Activated naive CD4-positive, alpha-beta T cell treated with anti-CD3 and anti-CD28 coated beads, Interleukin-2, amount 50 U/mL, for 24 hours (primary cell): ENCODE measurements around the gene PLA2G12A.
"Not testable (repeated sequence)": the region's sequence is repeated elsewhere in the genome, so short reads cannot be mapped to it uniquely, and the experiment has no call there.

ENCODE experiments used
- H3K27ac Mint-ChIP-seq: one replicate; pipeline ENCODE4 v1.8.0; 2021; ENCODE audit warnings: mild to moderate bottlenecking, mixed read lengths
- H3K27me3 Mint-ChIP-seq: one replicate; pipeline ENCODE4 v1.8.0; 2021; ENCODE audit warnings: mixed read lengths
- H3K36me3 Mint-ChIP-seq: one replicate; pipeline ENCODE4 v1.8.0; 2021; ENCODE audit warnings: mixed read lengths
- H3K4me1 Mint-ChIP-seq: one replicate; pipeline ENCODE4 v1.8.0; 2021; ENCODE audit warnings: mixed read lengths
- H3K4me3 Mint-ChIP-seq: one replicate; pipeline ENCODE4 v1.8.0; 2021; ENCODE audit warnings: mild to moderate bottlenecking, mixed read lengths
- H3K9me3 Mint-ChIP-seq: one replicate; pipeline ENCODE4 v1.8.0; 2021; ENCODE audit warnings: mixed read lengths

The PLA2G12A gene

DNA sequence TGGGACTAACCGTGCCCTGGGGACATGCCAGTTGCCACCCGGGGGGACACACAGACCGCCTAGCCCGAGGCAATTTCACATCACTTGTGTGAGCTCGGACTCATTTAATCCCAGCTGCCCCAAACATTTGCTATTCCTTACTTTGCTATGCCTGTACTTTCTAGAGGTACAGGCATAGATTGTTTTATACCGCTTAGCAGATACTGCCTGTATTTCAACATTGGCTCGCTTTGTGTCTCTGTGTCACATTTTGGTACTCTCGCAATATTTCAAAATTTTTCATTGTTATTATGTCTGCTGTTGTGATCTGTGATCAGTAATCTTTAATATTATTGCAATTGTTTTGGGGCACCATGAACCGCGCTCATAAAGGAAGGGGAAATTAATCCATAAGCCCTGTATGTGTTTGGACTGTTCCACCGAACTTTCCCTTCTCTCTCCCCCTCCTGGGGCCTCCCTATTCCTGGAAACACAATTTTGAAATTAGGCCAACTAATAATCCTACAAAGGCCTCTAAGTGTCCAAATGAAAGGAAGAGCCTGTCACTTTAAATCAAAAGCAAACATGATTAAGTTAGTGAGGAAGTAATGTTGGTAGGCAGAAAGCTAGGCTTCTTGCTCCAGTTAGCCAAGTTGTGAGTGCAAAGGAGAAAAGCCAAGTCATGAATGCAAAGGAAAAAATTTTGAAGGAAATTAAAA is 26.1 kb downstream of the PLA2G12A start:
- Mint-ChIP-seq H3K9me3 (no peaks in the 10 kb centered on the region), H3K4me1 (peaks cover 38% of the 10 kb centered on the region), H3K27ac (peak overlapping the region; percentile 84)

DNA sequence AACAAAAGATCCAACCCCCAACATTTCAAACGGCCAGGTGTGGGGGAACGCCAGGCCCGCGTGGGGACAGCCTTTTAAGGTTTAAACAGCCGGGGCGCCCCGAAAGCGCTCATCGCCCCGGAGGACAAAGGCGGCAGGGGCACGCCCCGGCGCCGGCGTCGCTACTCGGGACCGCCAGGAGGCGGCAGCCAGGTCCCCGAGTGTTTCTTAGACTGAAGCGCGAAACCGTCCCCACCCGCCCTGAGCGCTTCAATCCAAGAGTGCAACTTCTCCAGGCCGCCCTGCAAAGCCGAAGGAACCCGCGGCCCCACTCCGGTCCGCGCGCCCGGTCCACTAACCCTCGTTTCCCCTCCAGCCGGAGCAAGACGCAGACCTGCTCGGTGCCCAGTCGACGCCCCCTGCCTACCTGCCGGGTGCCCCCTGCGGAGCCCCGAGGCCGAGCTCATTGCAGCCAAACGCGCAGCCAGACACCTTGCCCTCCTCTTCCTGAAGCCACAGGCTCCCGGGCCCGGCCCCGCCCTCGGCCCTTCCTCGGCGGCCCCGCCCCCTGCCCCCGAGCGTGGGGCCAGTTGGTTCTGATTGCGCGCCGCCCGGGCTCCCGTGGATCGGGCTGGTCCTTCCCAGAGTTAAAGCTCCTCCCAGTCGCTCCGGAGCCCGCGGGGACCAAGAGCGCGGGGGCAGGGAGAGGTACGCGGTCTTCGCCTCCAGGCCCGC is 26.8 kb downstream of the PLA2G12A start, which contains the start of gene CASP6:
CASP6 (minus strand) TSS at position 496 of the 714 bp plus-strand sequence; CDS start at position 446, 50 bp downstream.
- no peaks in the 10 kb centered on the region for H3K27me3 Mint-ChIP-seq
- peaks cover 44% of the 10 kb centered on the region for H3K4me1 Mint-ChIP-seq
- peak within 1 kb of the TSS; percentile 95 for H3K4me3 Mint-ChIP-seq
- H3K36me3 Mint-ChIP-seq, result peaks cover 2% of the 10 kb centered on the region
- H3K27ac Mint-ChIP-seq, result peak within 1 kb of the TSS; percentile 90
- no peaks in the 10 kb centered on the region for H3K9me3 Mint-ChIP-seq

More for the DNA sequence above, 26.1 kb downstream of the PLA2G12A start:
- Mint-ChIP-seq H3K27me3 (no peaks in the 10 kb centered on the region), H3K4me3 (peak overlapping the region; percentile 95), H3K36me3 (peaks cover 2% of the 10 kb centered on the region)

DNA sequence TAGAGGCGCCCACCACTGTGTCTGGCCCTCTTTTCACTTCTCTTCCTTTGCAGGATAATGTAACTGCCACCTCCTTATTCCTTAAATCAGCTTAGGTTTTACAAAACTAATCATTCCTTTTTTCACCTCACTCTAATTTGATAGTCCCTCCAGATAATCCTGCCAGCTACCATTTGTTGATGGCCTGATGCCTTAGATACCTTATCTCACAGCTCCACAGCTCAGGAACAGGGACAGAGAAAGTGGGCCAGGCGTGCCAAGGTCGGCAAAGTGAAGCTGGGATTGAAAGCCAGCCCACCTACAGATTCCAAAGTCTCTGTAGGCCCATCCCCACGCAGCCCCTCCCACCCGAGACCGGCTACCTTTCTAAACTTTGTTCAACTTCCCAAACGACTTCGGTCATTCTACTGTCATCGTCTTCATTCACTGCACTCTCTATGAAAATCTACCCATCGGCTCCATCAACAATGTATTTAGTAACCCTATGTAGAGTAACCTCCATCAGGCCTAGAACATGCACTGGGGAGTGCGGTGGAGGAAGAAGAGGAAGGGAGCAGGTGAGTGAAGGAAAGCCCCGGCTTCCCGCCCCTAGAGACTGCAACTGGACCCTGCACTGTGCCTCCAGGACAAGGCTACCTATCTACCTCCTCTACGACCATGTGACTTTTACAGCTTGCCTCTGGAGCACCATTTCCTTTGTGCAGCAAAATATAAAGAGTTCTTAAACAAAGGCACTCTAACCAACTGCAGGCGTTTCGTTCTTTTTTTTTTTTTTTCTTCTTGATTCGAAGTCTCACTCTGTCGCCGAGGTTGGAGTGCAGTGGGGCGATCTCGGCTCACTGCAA is 28.1 kb downstream of the PLA2G12A start:
- Mint-ChIP-seq H3K4me1 (peaks cover 52% of the 10 kb centered on the region), H3K9me3 (no peaks in the 10 kb centered on the region), H3K27ac (peak overlapping the region; percentile 90), H3K4me3 (peak overlapping the region; percentile 95), H3K36me3 (peaks cover 10% of the 10 kb centered on the region), H3K27me3 (no peaks in the 10 kb centered on the region)

DNA sequence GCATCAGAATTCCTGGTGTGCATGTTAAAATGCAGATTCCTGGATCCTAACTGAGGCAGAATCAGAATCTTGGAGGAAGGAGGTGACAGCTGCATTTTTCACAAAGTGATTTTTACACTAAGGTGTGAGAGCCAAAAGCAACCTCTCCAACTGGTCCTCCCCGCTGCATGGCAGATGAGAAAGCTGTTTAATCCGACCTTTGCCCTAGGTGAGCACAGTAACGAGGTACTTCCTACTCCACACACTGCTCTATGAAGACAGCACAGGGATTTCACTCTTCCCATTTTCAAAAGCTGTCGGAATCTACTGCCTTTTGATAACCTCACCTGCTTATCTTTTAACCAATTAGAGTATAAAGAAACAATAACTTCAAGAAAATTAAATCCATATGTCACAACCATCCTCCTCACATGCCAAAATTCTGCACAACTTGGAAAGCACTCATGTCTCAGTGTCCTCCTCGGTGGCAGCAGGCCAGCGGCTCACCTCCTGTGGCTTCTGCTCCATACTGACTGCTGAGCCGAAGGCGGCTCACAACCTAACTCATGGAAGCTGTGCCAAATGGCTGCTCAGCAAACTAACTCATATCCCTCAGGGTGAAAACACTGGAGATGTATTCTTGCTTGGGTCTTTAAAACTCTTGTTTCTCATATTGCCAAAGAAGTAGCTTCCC is 30.2 kb downstream of the PLA2G12A start:
- peak overlapping the region; percentile 73 for H3K27ac Mint-ChIP-seq
- no peak overlapping the region for H3K4me3 Mint-ChIP-seq
- no peaks in the 10 kb centered on the region for H3K27me3 Mint-ChIP-seq
- H3K36me3 Mint-ChIP-seq, result peaks cover 15% of the 10 kb centered on the region
- peaks cover 56% of the 10 kb centered on the region for H3K4me1 Mint-ChIP-seq
- H3K9me3 Mint-ChIP-seq, result no peaks in the 10 kb centered on the region

DNA sequence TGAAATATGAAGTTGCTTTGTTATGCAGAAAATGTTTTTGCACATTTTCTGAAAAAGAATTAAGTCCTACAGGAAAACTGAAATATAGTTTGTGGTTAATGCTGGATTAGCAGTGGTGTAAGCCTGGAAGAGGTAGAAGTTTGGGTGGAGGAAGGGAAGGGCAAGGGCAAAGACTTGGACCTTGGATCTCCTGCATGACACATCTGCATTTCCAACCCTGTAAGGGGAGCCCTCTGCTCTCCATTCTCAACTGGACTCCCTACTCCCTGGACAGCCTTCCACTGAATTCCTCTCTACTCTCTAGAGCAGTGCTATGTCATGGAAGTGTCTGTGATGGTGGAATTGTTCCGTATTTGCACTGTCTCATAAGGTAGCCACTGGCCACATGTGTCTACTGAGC is 31.2 kb downstream of the PLA2G12A start:
- Mint-ChIP-seq H3K4me1 (peaks cover 52% of the 10 kb centered on the region), H3K27ac (peak overlapping the region; percentile 60), H3K9me3 (no peaks in the 10 kb centered on the region), H3K27me3 (no peaks in the 10 kb centered on the region), H3K36me3 (peaks cover 20% of the 10 kb centered on the region), H3K4me3 (no peak overlapping the region)

DNA sequence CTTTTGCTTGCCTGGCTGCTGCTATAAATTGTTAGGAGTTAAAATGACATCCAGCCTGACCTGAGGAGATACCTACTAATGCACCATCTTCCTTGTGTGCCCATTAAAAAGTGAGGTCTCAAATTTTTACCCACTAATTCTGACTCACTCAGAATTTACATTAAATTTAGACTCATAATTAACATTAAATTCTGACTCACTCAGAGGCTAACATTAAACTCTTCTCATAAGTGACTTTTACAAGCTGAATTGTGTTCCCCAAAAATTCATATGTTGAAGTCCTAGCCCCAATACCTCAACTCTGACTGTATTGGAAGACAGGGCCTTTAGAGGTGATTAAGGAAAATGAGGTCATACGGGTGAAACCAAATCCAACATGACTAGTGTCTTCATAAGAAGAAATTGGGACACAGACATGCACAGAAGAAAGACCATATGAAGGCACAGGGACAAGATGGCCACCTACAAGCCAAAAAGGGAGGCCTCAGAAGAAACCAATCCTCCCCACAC is 38.4 kb downstream of the PLA2G12A start:
- Mint-ChIP-seq H3K27me3 (no peaks in the 10 kb centered on the region), H3K9me3 (no peaks in the 10 kb centered on the region), H3K4me1 (peaks cover 49% of the 10 kb centered on the region), H3K4me3 (peak overlapping the region; percentile 19), H3K36me3 (peaks cover 31% of the 10 kb centered on the region), H3K27ac (peak overlapping the region; percentile 95)

DNA sequence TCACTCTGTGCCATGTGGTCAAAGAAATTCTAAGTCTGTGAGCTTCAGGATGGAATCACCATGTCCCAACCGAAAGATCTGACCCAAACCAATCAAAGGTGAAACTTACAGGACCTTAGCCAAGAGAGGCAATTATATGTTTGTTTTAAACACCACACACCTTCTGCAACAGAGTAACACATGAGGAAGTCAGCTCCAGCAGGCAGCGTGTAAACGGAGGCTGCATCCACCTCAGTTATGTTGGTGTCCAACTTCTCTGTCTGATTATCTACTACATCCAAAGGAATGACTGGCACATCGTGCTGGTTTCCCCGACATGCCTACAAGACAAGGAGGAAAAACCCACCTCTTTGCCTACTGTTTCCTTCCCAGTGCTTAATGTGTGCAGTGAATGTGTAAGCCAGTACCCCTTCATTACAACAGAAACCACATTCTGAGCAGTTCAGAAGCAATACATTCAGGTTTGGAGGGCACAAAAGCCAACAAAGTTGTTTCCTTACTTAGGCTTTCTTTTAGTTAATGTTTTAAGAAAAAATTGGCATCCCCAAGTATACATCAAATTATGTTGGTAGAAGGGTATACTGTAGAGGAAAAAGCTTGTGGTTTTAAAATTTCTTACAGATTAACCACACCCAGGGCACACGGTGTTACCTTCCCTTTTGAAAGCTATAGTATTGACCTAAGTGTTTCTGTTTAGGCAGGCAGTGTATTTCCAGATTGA is 39.0 kb downstream of the PLA2G12A start:
- peak overlapping the region; percentile 49 for H3K4me3 Mint-ChIP-seq

DNA sequence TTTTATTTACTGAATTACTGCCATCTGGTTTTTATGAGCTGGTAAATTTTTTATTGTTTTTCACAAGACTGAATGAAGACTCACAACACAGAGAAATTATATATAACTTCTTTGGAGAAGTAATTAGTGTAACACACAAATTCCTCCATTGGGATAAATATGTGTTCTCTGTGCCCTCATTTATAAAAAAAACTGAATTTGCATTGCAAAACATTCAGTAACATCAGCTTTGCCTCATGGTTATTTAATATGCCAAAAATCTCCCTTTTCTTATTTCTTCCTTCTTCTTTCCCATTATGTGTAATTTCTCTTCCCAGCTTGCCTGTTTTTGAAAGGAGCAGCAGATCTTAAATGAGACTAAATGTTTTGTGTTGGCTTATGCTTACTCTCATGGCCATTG is 45.1 kb downstream of the PLA2G12A start:
- peak overlapping the region; percentile 86 for H3K27ac Mint-ChIP-seq
- H3K9me3 Mint-ChIP-seq, result no peaks in the 10 kb centered on the region
- H3K36me3 Mint-ChIP-seq, result peaks cover 19% of the 10 kb centered on the region
- H3K4me1 Mint-ChIP-seq, result peaks cover 35% of the 10 kb centered on the region
- no peaks in the 10 kb centered on the region for H3K27me3 Mint-ChIP-seq
- no peak overlapping the region for H3K4me3 Mint-ChIP-seq

More for the DNA sequence above, 39.0 kb downstream of the PLA2G12A start:
- peaks cover 46% of the 10 kb centered on the region for H3K4me1 Mint-ChIP-seq
- H3K27me3 Mint-ChIP-seq, result no peaks in the 10 kb centered on the region
- peaks cover 30% of the 10 kb centered on the region for H3K36me3 Mint-ChIP-seq
- H3K27ac Mint-ChIP-seq, result peak overlapping the region; percentile 95
- no peaks in the 10 kb centered on the region for H3K9me3 Mint-ChIP-seq

DNA sequence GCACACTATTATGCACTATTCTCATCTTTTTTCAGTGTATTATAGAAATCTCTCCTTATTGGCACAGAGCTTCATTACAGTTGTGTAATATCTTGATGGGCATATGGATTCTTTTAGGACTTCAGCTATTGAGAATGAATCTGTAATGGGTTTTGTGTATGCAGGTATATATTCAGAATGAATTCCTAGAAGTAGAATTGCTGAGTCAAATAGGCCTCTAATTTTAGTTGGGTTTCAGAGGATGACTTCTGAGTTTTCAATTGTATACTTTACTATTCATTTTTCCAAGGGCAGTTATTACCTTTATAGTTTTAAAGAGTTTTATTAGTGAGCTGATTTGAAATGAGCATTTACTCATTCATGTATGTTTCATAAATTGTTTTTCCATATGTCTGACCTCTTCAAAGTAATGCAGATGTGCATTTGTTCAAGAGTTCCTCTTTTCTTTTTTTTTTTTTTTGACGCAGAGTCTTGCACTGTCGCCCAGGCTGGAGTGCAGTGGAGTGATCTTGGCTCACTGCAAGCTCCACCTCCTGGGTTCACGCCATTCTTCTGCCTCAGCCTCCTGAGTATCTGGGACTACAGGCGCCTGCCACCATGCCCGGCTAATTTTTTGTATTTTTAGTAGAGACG is 46.1 kb downstream of the PLA2G12A start:
- peaks cover 31% of the 10 kb centered on the region for H3K4me1 Mint-ChIP-seq
- H3K27me3 Mint-ChIP-seq, result no peaks in the 10 kb centered on the region
- H3K9me3 Mint-ChIP-seq, result no peaks in the 10 kb centered on the region
- peak overlapping the region; percentile 82 for H3K27ac Mint-ChIP-seq
- H3K36me3 Mint-ChIP-seq, result peaks cover 19% of the 10 kb centered on the region
- H3K4me3 Mint-ChIP-seq, result no peak overlapping the region

DNA sequence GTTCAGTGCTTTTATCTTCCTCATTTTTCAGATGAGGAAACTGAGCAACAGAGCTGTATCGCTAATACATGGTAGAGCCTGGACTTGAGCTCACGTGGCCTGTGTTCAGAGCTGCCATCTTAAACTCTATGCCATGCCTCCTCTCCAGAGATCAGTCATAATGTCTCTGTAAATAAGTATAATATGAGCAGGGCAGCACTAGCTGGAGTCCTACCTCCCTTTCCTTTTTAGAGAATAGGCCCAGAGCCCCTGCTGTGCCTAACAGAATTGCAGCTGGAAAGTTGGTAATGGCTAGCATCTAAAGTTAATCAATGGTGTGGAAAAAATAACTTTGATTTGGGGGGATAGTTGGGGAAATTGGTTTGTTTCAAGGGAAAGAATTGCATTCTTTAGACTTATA is 47.0 kb downstream of the PLA2G12A start:
- peaks cover 31% of the 10 kb centered on the region for H3K4me1 Mint-ChIP-seq
- peaks cover 19% of the 10 kb centered on the region for H3K36me3 Mint-ChIP-seq
- H3K27ac Mint-ChIP-seq, result peak overlapping the region; percentile 20
- no peaks in the 10 kb centered on the region for H3K9me3 Mint-ChIP-seq
- H3K27me3 Mint-ChIP-seq, result no peaks in the 10 kb centered on the region
- H3K4me3 Mint-ChIP-seq, result no peak overlapping the region

DNA sequence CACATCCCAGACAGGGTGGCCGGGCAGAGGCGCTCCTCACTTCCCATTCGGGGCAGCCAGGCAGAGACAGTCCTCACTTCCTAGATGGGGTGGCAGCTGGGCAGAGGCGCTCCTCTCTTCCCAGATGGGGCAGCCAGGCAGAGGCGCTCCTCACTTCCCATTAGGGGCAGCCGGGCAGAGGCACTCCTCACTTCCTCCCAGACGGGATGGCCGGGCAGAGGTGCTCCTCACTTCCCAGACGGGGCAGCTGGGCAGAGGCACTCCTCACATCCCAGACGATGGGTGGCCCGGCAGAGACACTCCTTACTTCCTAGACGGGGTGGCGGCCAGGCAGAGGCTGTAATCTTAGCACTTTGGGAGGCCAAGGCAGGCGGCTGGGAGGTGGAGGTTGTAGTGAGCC is 50.9 kb downstream of the PLA2G12A start:
- H3K27me3 Mint-ChIP-seq, H3K27ac Mint-ChIP-seq, H3K9me3 Mint-ChIP-seq, H3K4me3 Mint-ChIP-seq: not testable (repeated sequence)
- H3K36me3 Mint-ChIP-seq, result peaks cover 12% of the 10 kb centered on the region
- H3K4me1 Mint-ChIP-seq, result peaks cover 39% of the 10 kb centered on the region

DNA sequence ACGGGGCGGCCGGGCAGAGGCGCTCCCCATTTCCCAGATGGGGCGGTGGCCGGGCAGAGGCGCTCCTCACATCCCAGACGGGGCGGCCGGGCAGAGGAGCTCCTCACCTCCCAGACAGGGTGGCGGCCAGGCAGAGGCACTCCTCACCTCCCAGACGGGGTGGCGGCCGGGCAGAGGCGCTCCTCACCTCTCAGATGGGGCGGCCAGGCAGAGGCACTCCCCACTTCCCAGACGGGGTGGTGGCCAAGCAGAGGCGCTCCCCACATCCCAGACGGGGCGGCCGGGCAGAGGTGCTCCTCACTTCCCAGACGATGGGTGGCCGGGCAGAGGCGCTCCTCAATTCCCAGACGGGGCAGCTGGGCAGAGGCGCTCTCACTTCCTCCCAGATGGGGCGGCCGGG is 51.4 kb downstream of the PLA2G12A start:
- Mint-ChIP-seq H3K4me1 (peaks cover 40% of the 10 kb centered on the region), H3K36me3 (peaks cover 14% of the 10 kb centered on the region)
- H3K9me3 Mint-ChIP-seq, H3K27me3 Mint-ChIP-seq, H3K27ac Mint-ChIP-seq, H3K4me3 Mint-ChIP-seq: not testable (repeated sequence)

DNA sequence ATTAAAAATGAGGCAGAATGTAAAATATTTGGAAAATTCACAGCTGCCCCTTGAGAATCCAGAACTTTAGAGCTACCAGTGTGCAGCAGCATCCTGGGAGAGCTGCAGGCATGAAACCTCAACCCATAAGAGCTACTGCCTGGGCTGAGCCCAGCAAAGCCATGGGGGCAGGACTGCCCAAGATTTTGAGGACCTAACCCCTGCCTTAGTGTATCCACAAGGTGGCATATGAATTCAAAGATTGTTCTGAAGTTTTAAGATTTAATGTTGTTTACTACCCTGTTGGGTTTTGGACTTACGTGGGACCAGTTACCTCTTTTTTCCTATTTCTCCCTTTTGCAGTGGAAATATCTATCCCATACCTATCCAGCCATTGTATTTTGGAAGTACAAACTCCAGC is 53.0 kb downstream of the PLA2G12A start:
- Mint-ChIP-seq H3K9me3 (no peaks in the 10 kb centered on the region), H3K27ac (peak overlapping the region; percentile 47), H3K4me3 (no peak overlapping the region), H3K4me1 (peaks cover 40% of the 10 kb centered on the region), H3K27me3 (no peaks in the 10 kb centered on the region), H3K36me3 (peaks cover 15% of the 10 kb centered on the region)

DNA sequence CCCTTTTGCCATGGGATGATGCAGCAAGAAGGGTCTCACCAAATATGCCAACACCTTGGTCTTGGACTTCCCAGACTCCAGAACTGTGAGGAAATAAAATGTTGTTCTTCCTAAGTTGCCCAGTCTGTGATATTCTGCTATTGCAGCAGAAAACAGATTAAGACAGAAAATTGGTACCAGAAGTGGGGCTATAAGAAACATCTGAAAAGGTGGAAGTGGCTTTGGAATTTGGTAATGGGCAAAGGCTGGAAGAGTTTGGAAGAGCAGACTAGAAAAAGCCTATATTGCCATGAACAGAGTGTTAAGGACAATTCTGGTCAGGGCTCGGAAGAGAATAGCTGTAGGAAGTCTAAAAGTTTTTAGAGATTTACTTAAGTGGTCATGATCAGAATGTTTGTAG is 54.0 kb downstream of the PLA2G12A start:
- H3K4me1 Mint-ChIP-seq, result peaks cover 48% of the 10 kb centered on the region
- H3K36me3 Mint-ChIP-seq, result peaks cover 22% of the 10 kb centered on the region
- H3K9me3 Mint-ChIP-seq, result no peaks in the 10 kb centered on the region
- H3K4me3 Mint-ChIP-seq, result no peak overlapping the region
- H3K27me3 Mint-ChIP-seq, result no peaks in the 10 kb centered on the region
- no peak overlapping the region for H3K27ac Mint-ChIP-seq
